ENCODE data around the gene EFEMP1.

The EFEMP1 gene

GRCh38 chr2:55898386-55899040, 25.1 kb downstream of the EFEMP1 start:
- no peak for DNase-seq (ENCODE audit: low read depth, low spot score)

- no peak for DNase-seq (ENCODE audit: low read depth, low spot score)
Observed at GRCh38 chr2:55896633-55897032, 26.9 kb downstream of the EFEMP1 start.

- no peak for DNase-seq (ENCODE audit: low read depth, low spot score)
Observed at GRCh38 chr2:55894720-55895119, 28.9 kb downstream of the EFEMP1 start.

GRCh38 chr2:55891671-55892094, 31.9 kb downstream of the EFEMP1 start:
- DNase-seq (ENCODE audit: low read depth, low spot score) = no peak

GRCh38 chr2:55888936-55889335, 34.6 kb downstream of the EFEMP1 start:
- DNase-seq (ENCODE audit: low read depth, low spot score) = no peak

GRCh38 chr2:55887901-55888624, 35.5 kb downstream of the EFEMP1 start:
- no peak for DNase-seq (ENCODE audit: low read depth, low spot score)

- DNase-seq (ENCODE audit: low read depth, low spot score) = no peak
Observed at GRCh38 chr2:55887351-55887750, 36.2 kb downstream of the EFEMP1 start.

- no peak for DNase-seq (ENCODE audit: low read depth, low spot score)
Observed at GRCh38 chr2:55885944-55886281, 37.7 kb downstream of the EFEMP1 start.

- no peak for DNase-seq (ENCODE audit: low read depth, low spot score)
Observed at GRCh38 chr2:55885127-55885943, 38.2 kb downstream of the EFEMP1 start.

- DNase-seq (ENCODE audit: low read depth, low spot score) = no peak
Observed at GRCh38 chr2:55883829-55884228, 39.8 kb downstream of the EFEMP1 start.

- DNase-seq (ENCODE audit: low read depth, low spot score) = no peak
Observed at GRCh38 chr2:55883357-55883756, 40.2 kb downstream of the EFEMP1 start.

GRCh38 chr2:55882954-55883353, 40.6 kb downstream of the EFEMP1 start:
- DNase-seq (ENCODE audit: low read depth, low spot score) = no peak

- DNase-seq (ENCODE audit: low read depth, low spot score) = no peak
Observed at GRCh38 chr2:55880416-55881143, 43.0 kb downstream of the EFEMP1 start.

- DNase-seq (ENCODE audit: low read depth, low spot score) = no peak
Observed at GRCh38 chr2:55879976-55880375, 43.6 kb downstream of the EFEMP1 start.

GRCh38 chr2:55877087-55877436, 46.5 kb downstream of the EFEMP1 start:
- no peak for DNase-seq (ENCODE audit: low read depth, low spot score)

GRCh38 chr2:55876429-55877086, 47.0 kb downstream of the EFEMP1 start:
- DNase-seq (ENCODE audit: low read depth, low spot score) = no peak

- no peak for DNase-seq (ENCODE audit: low read depth, low spot score)
Observed at GRCh38 chr2:55875434-55876135, 48.0 kb downstream of the EFEMP1 start.

- no peak for DNase-seq (ENCODE audit: low read depth, low spot score)
Observed at GRCh38 chr2:55874338-55874737, 49.2 kb downstream of the EFEMP1 start.

GRCh38 chr2:55871637-55872036, 51.9 kb downstream of the EFEMP1 start:
- no peak for DNase-seq (ENCODE audit: low read depth, low spot score)

- no peak for DNase-seq (ENCODE audit: low read depth, low spot score)
Observed at GRCh38 chr2:55869637-55870325, 53.8 kb downstream of the EFEMP1 start.
